GM21717 (cell line): Measurements from ENCODE around the gene DGKD.
A peak's percentile ranks its signal among the peaks of the same experiment; 100 is the strongest.

Source experiments
- ATAC-seq: cut with Tn5 transposase; IDR thresholded peaks from one replicate; pipeline ENCODE4 v1.9.1; 2021; ENCODE audit warnings: mild to moderate bottlenecking, moderate library complexity; ENCODE audit not compliant: unreplicated experiment

The DGKD gene

GRCh38 chr2:233490831-233491230 lies 136.5 kb downstream of the DGKD start:
- no peak for ATAC-seq

- no peak for ATAC-seq
Measured at GRCh38 chr2:233491326-233491725, 137.0 kb downstream of the DGKD start.

- no peak for ATAC-seq
Measured at GRCh38 chr2:233492078-233492477, 137.8 kb downstream of the DGKD start.

GRCh38 chr2:233492751-233493150 lies 138.5 kb downstream of the DGKD start:
- ATAC-seq: no peak

GRCh38 chr2:233495503-233496496 lies 141.5 kb downstream of the DGKD start:
- ATAC-seq: no peak

GRCh38 chr2:233497692-233498091 lies 143.4 kb downstream of the DGKD start:
- no peak for ATAC-seq

GRCh38 chr2:233498126-233498525 lies 143.8 kb downstream of the DGKD start:
- no peak for ATAC-seq

GRCh38 chr2:233499928-233500327 lies 145.6 kb downstream of the DGKD start:
- no peak for ATAC-seq

GRCh38 chr2:233501198-233502076 lies 147.1 kb downstream of the DGKD start:
- peak; percentile 66 for ATAC-seq

- no peak for ATAC-seq
Measured at GRCh38 chr2:233503481-233503880, 149.2 kb downstream of the DGKD start.

GRCh38 chr2:233503947-233504637 lies 149.8 kb downstream of the DGKD start:
- peak; percentile 55 for ATAC-seq

- no peak for ATAC-seq
Measured at GRCh38 chr2:233513953-233514655, 159.8 kb downstream of the DGKD start.

- peak; percentile 94 for ATAC-seq
Measured at GRCh38 chr2:233519787-233520611, 165.7 kb downstream of the DGKD start.
